Activated naive CD8-positive, alpha-beta T cell treated with anti-CD3 and anti-CD28 coated beads, Interleukin-2, amount 50 U/mL, for 24 hours (primary cell): Measurements from ENCODE around the gene YPEL3.

ENCODE experiments used
- ATAC-seq: fragments of 150-1000 bp; cut with Tn5 transposase; one replicate; pipeline ENCODE4 v1.10.0; 2021
- DNase-seq: peaks from one replicate; pipeline ENCODE4 v3.0.0; 2021
- H3K27ac Mint-ChIP-seq: one replicate; pipeline ENCODE4 v1.8.0; 2021; ENCODE audit warnings: mild to moderate bottlenecking, mixed read lengths
- H3K27me3 Mint-ChIP-seq: one replicate; pipeline ENCODE4 v1.8.0; 2021; ENCODE audit warnings: mixed read lengths
- H3K36me3 Mint-ChIP-seq: one replicate; pipeline ENCODE4 v1.8.0; 2021; ENCODE audit warnings: low read depth, mixed read lengths
- H3K4me1 Mint-ChIP-seq: one replicate; pipeline ENCODE4 v1.8.0; 2021; ENCODE audit warnings: mixed read lengths
- H3K4me3 Mint-ChIP-seq: one replicate; pipeline ENCODE4 v1.8.0; 2021; ENCODE audit warnings: mild to moderate bottlenecking, moderate library complexity, mixed read lengths
- H3K9me3 Mint-ChIP-seq: one replicate; pipeline ENCODE4 v1.8.0; 2021; ENCODE audit warnings: mixed read lengths

YPEL3 gene

DNA sequence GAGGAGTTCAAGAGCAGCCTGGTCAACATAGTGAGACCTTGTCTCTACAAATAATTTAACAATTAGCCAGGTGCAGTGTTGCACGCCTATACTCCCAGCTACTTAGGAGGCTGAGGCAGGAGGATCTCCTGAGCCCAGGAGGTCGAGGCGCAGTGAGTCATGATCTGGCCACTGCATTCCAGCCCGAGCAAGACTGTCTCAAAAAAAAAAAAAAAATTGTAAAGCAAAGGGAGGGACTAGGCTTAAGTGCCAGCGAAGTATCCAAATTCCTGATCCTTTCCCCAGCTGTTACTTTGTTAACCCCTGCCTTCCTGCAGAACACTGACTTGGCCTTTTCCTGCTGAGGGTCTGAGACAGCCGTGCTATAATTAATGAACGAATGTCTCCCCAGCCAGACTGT is 14.6 kb upstream of the YPEL3 start:
- Mint-ChIP-seq H3K36me3 (peaks cover 2% of the 10 kb centered on the region), H3K27ac (no peak overlapping the region), H3K27me3 (no peaks in the 10 kb centered on the region), H3K4me1 (peaks cover 3% of the 10 kb centered on the region), H3K9me3 (no peaks in the 10 kb centered on the region), H3K4me3 (no peak overlapping the region)
- ATAC-seq (no peak), DNase-seq (no peak)

DNA sequence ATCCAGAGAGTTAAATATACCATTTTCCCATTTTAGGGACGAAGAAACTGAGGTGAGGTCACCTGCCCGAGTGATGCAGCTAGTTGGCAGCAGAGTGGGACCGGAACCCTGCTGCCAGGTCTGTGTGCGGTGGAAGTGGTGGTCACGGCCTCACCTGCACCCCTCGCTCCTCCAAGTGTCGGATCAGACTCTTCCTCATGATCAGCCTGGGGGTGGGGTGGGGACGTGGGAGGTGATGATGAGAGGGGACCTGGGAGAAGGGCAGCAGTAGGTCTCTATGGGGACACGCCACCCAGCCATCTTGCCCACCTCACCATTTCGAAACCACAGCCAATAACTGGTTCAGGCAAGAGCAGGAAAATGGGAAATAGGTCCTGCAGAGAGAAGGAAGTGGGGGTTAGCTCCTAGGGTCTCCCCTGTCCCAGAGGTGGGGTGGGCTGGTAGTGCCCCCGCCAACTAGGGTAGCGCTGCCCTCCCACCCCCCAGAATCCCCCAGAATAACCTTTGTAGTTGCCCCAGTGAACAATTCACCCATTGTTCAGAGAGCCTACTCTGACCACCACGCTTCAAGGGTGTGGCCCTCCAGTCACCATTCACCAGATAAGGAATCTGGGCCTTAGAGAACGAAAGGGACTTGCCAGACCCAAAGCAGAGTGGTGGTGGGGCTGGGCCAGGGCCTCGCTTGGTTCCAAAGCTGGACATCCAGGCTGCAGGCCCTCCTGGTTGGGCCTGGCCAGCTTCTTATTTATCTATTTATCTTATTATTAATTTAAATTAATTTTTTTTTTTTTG is 12.2 kb upstream of the YPEL3 start:
- ATAC-seq: no peak
- H3K9me3 Mint-ChIP-seq: no peaks in the 10 kb centered on the region
- no peak overlapping the region for H3K4me3 Mint-ChIP-seq

DNA sequence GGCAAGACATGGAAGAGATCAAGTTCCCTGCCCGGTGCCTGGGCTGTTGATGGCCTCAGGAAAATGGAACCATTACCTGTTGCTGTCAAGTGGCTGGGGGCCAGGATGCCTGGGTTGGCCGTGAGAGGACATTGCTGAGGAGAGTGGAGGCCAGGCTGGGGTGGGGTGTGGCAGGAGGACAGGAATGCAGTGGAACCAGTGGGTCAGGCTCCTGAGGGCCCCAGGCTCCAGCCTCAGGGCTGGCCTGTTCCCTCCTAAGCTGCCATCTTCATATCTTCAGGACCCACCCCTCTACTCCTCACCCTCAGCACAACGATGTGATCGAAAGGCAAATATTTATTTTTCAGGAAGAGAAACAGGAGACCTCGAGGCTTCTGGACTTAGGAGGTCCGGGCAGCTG is 8.5 kb upstream of the YPEL3 start:
- no peaks in the 10 kb centered on the region for H3K9me3 Mint-ChIP-seq
- no peaks in the 10 kb centered on the region for H3K4me1 Mint-ChIP-seq
- H3K36me3 Mint-ChIP-seq: peaks cover 12% of the 10 kb centered on the region
- no peak for ATAC-seq
- H3K27ac Mint-ChIP-seq: no peak overlapping the region
- H3K4me3 Mint-ChIP-seq: no peak overlapping the region
- H3K27me3 Mint-ChIP-seq: no peaks in the 10 kb centered on the region
- DNase-seq: no peak

More for the DNA sequence above, 12.2 kb upstream of the YPEL3 start:
- Mint-ChIP-seq H3K36me3 (peaks cover 12% of the 10 kb centered on the region), H3K27me3 (no peaks in the 10 kb centered on the region), H3K4me1 (no peaks in the 10 kb centered on the region), H3K27ac (no peak overlapping the region)
- DNase-seq: no peak

DNA sequence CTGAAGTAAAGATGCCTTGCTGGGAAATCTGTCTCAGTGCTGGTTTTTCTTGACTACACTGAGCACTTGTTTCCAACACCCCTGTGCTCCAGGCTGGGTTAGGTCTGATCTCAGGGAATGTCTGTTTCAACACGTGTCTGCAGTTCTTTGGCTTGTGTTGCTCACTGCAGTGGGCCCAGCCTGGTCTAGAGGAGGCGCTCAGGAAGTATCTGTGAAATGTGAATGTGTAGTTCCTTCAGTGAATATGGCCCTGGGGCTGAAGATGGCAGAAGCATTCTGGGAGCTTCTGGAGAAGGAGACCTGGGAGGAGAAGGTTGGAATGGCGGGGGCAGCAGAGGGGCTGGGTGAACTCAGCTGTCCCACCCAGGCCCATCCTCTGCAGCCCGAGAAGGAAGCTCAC is 8.1 kb upstream of the YPEL3 start:
- no peak overlapping the region for H3K27ac Mint-ChIP-seq
- H3K36me3 Mint-ChIP-seq: peaks cover 12% of the 10 kb centered on the region
- no peaks in the 10 kb centered on the region for H3K9me3 Mint-ChIP-seq
- DNase-seq: no peak
- H3K4me3 Mint-ChIP-seq: no peak overlapping the region
- H3K27me3 Mint-ChIP-seq: no peaks in the 10 kb centered on the region
- H3K4me1 Mint-ChIP-seq: no peaks in the 10 kb centered on the region
- no peak for ATAC-seq

DNA sequence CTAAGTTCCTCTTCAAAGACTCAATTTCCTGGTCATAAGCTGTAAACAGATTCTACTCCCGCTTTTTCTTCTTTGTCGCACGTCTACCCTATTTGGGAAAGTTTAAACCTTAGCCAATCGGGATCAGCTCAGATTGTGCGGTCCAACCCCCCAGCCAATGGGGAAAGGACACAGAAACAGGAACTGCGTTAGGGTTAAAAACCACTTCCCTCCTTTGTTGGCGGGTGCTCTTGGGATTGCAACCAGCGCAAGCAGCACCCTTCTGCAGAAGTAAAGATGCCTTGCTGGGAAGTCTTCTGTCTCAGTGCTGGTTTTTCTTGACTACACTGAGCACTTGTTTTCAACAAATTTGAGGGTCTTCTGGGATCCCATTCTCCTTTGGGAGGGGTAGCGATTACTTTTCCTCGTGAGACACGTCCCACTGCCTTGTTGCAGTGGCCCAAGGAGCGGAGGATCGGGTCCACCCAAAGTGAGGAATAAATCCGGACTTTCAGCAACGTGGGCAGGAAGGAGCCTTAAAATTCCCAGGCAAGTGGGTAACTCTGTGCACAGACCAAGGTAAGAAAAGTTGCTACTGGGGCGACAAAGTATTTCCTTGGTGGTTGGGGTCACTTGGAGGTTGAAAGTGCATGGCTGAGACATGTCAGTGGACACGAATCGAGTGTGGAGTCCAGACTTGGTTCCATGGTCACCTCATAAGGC is 1.0 kb upstream of the YPEL3 start:
- H3K4me3 Mint-ChIP-seq: peak overlapping the region; percentile 65
- no peaks in the 10 kb centered on the region for H3K27me3 Mint-ChIP-seq
- peaks cover 35% of the 10 kb centered on the region for H3K4me1 Mint-ChIP-seq
- H3K36me3 Mint-ChIP-seq: peaks cover 25% of the 10 kb centered on the region
- peak overlapping the region; percentile 81 for H3K27ac Mint-ChIP-seq
- peaks cover 21% of the 10 kb centered on the region for H3K9me3 Mint-ChIP-seq
- no peak for DNase-seq
- no peak for ATAC-seq

DNA sequence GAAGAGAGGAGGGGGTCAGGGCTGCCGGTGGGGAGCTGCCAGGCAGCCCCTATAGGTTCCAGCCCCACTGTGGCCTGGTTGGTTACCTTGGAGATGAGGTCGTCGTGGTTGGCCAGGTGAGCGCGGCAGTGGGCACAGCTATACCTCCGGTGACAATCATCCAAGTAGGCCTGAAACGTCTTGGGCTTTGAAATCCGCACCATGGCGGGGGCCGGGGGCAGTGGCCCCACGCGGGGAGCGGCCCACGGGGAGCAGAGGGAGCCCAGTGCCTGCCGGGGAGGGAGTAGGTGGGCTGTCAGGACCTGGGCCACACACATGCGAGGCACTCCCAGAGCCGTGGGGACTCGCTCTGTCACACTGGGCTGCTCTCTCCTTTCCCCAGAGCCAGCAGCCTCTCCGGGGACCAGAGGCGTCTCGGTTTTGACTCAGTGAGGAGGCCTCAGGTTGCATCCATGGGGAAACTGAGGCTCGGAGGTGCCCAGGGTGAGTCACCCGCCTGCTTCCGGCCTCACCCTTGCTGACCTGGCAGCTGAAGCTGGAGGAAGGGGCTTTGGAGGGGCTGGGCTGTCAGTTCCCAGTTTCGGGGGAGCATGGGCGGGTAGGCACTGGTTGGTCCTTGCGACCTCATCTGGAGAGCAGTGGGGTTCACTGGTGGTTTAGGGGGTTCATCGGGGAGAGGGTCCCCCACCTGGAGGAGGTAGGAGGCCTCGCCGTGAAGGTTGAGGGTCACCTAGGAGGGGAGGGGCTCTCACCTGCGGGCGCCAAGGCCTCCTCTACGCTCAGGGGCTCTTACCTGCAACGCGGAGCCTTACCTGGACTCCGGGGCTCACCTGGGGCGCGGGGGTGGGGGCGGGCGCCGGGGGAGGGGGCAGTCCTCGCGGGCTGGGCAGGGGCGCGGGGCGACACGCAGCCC is 591 bp downstream of the YPEL3 start:
- H3K4me1 Mint-ChIP-seq: peaks cover 41% of the 10 kb centered on the region
- H3K4me3 Mint-ChIP-seq: peak overlapping the region; percentile 80
- DNase-seq (no peak), ATAC-seq (no peak)
- H3K9me3 Mint-ChIP-seq: peaks cover 21% of the 10 kb centered on the region
- H3K36me3 Mint-ChIP-seq: peaks cover 25% of the 10 kb centered on the region
- no peaks in the 10 kb centered on the region for H3K27me3 Mint-ChIP-seq
- H3K27ac Mint-ChIP-seq: peak overlapping the region; percentile 79

DNA sequence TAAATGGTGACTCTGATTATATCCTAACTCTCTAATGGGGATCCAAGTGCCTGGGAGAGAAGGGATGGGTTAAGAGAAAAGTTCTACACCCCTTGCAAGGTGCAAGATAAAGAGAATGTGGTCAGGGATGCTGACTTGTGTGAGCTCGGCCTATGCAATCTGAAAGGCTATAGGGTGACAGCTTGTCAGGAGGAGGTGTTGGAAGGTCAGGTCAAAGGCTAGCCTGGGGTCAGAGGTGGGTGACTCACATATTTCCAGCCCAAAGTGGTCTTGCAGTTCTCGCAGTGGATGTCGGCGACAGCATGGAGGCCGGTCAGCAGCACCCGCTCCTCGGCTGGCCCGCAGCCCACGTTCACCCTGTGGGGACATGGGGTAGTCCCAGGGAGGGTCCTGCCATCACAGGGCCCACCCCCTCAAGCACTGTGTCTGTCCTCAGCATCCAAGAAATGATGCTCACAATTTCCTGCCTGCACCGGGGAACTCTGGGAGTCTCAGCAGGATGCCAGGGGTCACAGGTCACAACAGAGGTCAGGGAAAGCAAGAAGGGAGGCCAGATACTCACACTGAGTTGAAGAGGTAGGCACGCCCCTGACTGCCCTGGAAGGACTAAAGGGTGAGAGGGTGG is 1.4 kb downstream of the YPEL3 start:
- H3K36me3 Mint-ChIP-seq: peaks cover 25% of the 10 kb centered on the region
- no peaks in the 10 kb centered on the region for H3K27me3 Mint-ChIP-seq
- H3K27ac Mint-ChIP-seq: peak overlapping the region; percentile 69
- H3K4me3 Mint-ChIP-seq: peak overlapping the region; percentile 80
- peaks cover 21% of the 10 kb centered on the region for H3K9me3 Mint-ChIP-seq
- peaks cover 49% of the 10 kb centered on the region for H3K4me1 Mint-ChIP-seq
- no peak for DNase-seq
- no peak for ATAC-seq

DNA sequence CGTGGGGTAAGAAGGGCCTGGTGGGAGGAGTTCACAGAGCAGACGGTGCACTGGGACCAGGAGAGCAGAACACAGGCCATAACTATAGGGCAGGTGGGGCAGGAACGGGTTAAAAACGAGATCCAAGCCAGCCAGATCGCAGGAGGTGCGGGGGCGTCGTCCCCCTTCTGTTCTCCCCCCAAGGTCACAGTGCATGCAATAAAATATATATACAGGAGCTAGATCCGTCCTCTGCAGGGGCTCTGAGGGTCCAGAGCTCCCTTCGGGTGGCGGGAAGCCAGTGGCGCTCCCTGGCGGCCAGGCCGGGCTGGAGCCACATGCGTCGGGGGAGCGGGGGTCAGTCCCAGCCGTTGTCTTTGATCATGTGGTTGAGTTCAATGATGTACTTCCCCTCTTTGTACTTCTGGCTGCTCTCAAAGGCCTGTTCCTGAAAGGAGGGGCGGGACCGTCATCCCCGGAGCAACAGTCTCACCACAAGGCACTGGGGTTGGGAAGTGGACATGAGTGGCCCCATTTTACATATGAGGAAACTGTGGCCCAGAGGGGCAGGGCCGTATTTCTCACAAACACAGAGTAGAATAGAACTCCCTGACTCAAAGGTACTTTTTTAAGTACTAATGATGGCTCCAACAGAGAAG is 3.5 kb downstream of the YPEL3 start:
- peaks cover 8% of the 10 kb centered on the region for H3K9me3 Mint-ChIP-seq
- no peaks in the 10 kb centered on the region for H3K27me3 Mint-ChIP-seq
- peaks cover 53% of the 10 kb centered on the region for H3K4me1 Mint-ChIP-seq
- H3K27ac Mint-ChIP-seq: peak overlapping the region; percentile 96
- H3K4me3 Mint-ChIP-seq: peak overlapping the region; percentile 83
- peak; percentile 65 for ATAC-seq
- DNase-seq: peak; percentile 84
- peaks cover 16% of the 10 kb centered on the region for H3K36me3 Mint-ChIP-seq

DNA sequence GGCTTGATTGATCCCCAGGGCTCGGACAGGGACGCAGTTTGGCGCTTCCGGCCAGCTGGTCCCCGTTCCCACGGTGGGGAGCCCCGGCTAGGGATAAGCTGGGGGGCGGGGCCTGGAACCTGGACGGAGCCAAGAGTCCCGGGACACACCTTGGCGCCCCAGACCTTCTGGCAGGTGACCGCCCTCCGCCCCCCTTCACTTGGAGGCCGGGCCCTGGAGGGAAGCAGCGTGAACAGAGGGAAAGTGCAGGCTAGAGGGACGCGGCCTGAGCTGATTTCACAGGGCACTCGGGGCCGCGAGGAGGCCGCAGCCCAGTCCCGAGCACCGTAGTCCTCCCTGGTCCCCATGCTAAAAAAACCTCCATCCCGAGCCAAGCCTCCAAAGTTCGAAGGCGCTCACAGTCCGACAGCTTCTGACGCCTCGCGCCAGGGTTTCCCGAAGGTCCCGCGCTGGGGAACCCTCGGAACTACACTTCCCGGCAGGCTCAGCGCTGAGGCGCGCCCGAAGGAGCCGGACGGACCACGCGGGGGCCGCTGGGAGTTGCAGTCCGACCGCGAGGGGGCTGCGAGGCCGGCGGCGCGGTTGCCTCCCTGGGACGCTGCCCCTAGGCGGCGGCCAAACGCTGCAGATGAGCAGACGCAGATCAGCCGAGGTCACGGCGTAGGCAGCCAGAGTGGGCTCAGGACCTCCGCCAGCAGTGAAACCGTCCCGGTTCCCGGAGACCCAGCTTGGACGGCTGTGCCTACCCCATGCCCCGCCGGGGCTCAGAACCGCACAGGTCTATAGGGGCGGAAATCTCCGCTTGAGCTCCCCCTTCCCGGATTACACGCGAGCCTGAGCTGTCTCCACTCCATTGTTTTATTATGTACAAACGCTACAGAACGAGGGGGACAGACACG is 4.3 kb downstream of the YPEL3 start, which contains the start of gene TBX6:
TSS of gene TBX6 (minus strand) at position 451 of the 899 bp plus-strand sequence. CDS start 731 bp downstream, outside the sequence.
- DNase-seq (peak; percentile 95), ATAC-seq (peak; percentile 84)
- Mint-ChIP-seq H3K4me1 (peaks cover 50% of the 10 kb centered on the region), H3K27me3 (no peaks in the 10 kb centered on the region), H3K9me3 (peaks cover under 1% of the 10 kb centered on the region), H3K27ac (peak within 1 kb of the TSS; percentile 96), H3K36me3 (peaks cover 13% of the 10 kb centered on the region), H3K4me3 (peak within 1 kb of the TSS; percentile 83)

DNA sequence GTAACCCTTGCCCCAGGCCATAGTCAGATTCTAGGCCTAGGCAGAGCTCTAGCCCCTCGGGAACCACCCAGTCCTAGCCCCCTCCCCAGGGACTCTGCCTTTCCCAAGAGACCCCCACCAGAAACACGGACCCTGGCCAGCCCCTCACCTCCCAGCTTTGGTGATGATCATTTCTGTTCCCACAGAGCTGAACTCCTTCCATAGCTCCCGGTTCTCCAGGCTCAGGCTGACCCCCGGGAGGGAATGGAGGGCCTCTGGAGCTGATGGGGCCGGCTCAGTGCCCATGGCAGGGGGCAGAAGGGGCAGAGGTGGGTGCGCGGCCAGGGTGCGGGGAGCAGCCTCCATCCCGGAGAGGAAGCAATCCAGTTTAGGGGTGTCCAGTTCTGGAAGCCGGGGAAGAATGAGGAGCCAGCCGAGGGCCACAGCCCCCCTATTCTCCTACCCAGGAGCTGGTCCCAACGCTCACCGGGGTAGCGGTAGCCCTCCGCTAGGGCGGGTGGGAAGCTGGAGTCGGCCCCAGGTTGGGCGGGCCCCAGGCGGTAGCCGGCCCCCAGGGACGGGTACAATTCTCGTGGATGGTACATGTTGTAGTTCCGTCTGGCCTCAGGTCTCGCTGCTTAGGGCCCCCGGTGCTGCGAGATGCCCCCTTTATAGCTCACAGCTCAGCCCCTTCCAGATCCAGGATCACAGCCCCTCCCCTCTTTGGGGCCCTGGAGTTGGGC is 5.2 kb downstream of the YPEL3 start:
- ATAC-seq (no peak), DNase-seq (no peak)
- Mint-ChIP-seq H3K27me3 (no peaks in the 10 kb centered on the region), H3K4me3 (peak overlapping the region; percentile 1), H3K9me3 (no peaks in the 10 kb centered on the region), H3K27ac (peak overlapping the region; percentile 52), H3K4me1 (peaks cover 47% of the 10 kb centered on the region), H3K36me3 (peaks cover 12% of the 10 kb centered on the region)

DNA sequence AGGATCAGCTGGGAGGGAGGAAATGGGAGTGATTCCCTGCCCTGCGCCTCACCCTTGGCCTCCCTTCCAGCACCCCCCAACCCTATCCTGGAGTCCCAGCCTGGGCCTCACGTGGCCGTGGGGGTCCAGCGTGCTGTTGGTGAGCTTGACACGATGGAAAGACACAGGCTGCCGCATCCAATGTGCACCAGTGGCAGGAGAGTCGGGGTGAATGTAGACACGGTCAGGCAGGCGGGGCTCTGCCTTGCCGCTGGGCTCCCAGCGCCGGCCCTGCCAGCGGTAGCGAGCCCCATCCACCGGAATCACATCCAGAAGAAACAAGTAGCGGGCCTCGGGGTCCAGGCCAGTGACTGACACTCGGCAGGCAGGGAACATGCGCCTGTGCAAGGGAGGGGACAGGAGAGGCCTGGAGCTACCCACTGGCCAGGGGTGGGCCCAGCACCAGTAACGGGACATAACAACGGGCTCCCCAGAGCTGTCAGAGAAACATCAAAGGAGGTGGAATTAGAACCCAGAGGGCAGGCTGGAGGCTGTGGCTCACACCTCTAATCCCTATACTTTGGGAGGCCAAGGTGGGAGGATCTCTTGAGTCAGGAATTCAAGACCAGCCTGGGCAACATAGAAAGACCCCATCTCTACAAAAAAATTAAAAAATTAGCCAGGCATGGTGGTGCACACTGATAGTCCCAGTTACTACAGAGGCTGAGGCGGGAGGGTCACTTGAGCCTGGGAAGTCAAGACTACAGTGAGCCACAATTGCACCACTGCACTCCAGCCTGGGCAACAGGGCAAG is 7.0 kb downstream of the YPEL3 start:
- peaks cover 13% of the 10 kb centered on the region for H3K36me3 Mint-ChIP-seq
- H3K27me3 Mint-ChIP-seq: no peaks in the 10 kb centered on the region
- H3K4me3 Mint-ChIP-seq: no peak overlapping the region
- peaks cover 32% of the 10 kb centered on the region for H3K4me1 Mint-ChIP-seq
- no peak overlapping the region for H3K27ac Mint-ChIP-seq
- DNase-seq (no peak), ATAC-seq (no peak)
- no peaks in the 10 kb centered on the region for H3K9me3 Mint-ChIP-seq
